HG03108 (cell line): Measurements from ENCODE around the gene PTPRD.

Source experiments
- ATAC-seq: cut with Tn5 transposase; IDR thresholded peaks from one replicate; pipeline ENCODE4 v1.9.1; 2021; ENCODE audit warnings: moderate library complexity; ENCODE audit not compliant: unreplicated experiment

Gene PTPRD

GRCh38 chr9:10272830-10273229, 340.0 kb downstream of the PTPRD start:
- ATAC-seq, result no peak

DNA sequence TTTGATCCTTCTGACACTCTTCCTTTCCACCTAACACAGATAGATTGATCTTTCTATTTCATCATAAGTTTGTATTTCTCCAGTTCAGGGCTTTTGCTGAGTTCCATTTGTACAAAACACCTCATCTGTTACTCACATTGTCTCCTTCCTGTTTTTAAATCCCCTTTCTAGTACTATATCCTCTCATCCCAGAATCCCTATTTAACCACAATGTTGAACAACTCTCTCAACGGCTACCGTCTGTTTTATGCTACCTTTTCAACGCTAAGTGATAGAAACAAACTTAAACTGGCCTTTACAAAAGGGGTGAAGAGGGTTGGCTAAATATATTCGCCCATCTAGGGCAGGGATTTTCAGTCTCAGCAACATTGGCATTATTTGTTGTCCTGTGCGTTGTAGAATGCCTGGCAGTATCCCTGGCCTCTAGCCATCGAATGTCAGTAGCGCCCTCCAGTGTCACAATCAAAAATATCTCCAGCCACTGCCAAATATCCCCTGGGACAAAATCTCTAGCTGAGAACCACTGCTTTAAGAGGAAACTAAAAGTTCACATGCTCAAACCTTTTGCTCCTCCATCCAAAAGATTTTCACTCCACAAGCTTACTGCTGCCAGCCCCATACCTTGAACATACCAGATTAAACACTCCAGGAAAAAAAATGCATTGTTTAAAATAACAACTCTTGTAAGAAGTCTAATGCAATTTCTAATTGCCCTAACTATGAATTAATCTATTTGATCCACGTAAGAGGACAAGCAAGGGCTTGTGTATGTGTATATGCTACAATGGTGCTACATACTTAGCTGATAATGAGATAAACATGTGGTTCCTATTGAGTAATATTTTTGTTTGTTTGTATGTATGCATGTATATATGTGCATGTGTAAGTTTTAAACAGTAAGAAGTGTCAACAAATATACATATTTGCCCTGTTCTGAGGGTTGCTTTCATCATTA, 344.0 kb downstream of the PTPRD start:
- ATAC-seq, result no peak

- no peak for ATAC-seq
These were observed 347.6 kb downstream of the PTPRD start for GRCh38 chr9:10265153-10265631.

DNA sequence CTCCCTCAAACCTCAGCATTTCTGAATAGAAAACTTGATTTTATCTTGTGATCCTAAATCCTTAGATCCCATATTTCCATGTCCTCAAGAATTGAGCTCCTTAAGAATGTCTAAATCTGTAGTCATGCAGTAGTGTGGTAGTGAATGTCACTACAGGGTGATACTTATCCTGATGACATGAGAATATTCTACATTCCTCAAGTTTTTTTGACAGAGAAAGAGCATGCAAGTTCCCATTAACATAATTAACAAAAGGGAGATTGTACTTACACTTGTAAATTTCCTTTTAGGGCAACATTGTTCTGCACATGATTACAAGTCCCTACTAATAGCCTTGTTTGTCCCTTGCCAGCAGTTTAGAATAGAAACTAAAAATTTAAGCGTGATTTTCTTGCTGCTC, 352.3 kb downstream of the PTPRD start:
- no peak for ATAC-seq

DNA sequence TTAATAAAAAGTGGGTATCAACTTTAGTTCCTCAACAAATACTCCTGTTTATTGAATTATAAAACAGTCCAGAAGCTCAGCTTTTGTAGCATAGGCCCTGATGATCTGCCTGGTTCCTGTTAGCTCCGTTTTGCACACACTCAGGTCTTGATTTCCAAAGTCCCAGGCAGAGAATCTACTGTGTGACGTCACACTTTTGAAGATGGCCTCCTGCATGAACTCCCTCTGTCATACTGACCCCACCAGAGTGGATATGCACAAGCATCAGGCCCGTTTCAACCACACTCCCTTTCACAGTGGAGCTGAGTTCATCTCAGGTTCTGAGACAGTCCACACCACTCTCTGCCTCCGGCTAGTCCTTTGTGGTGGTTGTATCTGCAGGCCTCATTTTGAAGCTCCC, 353.1 kb downstream of the PTPRD start:
- ATAC-seq, result no peak

DNA sequence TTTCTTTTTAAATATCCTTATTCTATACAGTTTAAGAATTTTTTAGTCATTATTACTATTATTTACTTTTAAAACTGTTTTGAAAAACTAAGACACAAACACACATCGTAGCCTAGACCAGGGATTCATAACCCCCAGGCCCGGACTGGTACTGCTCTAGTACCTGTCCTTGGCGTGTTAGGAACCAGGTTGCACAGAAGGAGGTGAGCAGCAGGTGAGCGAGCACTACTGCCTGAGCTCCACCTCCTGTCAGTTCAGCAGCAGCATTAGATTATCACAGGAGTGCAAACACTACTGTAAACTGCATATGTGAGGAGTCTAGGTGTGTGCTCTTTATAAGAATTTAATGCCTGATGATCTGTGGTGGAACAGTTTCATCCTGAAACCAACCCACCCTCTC, 357.0 kb downstream of the PTPRD start:
- no peak for ATAC-seq

DNA sequence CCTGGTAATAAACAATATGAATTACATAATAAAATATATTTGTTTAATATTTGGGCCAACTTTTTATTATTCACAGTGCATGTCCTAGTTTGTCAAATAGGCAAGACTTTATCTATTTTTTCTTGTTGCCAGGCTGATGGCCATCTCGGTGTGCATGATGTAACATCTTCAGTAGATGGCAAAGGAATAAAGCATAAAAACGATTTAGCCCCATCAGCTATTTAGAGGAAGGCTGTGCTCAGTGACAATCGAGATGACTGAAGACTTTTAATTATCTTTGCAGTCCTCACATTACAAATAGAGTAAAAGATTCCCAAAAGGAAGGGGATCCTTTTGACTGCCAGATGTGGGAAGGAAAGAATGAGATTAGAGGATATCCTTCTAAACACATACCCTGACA, 358.5 kb downstream of the PTPRD start:
- ATAC-seq, result no peak

- no peak for ATAC-seq
These were observed 359.5 kb downstream of the PTPRD start for GRCh38 chr9:10253341-10253740.

GRCh38 chr9:10252174-10252573, 360.6 kb downstream of the PTPRD start:
- ATAC-seq, result no peak

- no peak for ATAC-seq
These were observed 361.3 kb downstream of the PTPRD start for GRCh38 chr9:10251490-10251889.

DNA sequence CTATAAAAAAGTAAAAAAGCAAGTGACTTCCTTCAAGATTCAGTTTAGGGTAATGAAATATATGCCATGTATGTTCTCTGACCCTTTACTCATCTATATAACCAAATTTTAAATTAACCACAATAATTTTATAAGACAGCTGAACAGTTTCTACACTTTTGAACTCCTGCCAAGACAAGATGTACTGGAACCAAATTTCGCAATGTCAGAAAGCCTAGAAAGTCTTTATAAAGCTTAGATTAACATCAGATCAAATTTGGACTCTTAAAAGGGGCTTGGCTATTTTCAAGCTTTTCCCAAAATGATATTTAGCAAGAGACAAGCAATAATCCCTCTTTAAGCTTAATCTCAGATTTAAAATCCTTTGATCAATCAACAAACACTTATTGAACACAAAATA, 362.6 kb downstream of the PTPRD start:
- no peak for ATAC-seq

- no peak for ATAC-seq
These were observed 363.9 kb downstream of the PTPRD start for GRCh38 chr9:10248890-10249289.

DNA sequence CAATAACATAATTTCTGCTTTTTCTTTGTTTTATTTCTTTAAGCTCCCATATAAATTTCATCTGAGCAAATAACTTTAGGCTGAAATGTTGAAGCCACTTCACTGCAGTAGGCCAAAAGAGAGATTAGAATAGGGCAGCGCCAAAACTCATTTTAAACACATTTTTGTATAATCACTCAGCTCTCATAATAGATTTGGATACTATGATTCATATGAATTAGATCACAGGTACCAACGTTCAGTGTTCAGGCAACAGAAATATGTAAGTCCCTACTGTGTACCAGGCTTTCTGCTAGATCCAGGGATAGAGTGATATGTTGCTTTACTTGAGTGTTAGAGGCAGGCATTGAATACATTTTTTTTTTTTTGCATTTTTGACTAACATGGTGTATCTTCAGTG, 370.5 kb downstream of the PTPRD start:
- no peak for ATAC-seq

DNA sequence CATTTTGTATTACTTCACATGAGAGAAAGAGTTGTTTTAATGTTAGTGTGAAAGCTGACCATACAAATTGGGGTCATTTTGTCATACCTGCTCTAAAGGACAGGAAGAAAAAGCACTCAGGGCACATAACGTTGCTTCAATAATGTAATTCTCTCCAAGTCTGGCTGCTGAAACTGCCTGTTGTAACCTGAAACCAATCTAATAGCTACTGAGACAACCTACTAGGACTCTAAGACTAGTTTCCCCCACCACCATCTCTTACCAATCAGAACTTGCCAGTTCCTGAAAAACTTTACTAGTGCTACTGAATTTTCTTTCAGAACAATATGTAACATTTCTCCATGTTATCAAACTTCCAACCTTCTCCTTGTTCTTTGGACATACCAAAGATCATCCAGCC, 374.7 kb downstream of the PTPRD start:
- no peak for ATAC-seq

DNA sequence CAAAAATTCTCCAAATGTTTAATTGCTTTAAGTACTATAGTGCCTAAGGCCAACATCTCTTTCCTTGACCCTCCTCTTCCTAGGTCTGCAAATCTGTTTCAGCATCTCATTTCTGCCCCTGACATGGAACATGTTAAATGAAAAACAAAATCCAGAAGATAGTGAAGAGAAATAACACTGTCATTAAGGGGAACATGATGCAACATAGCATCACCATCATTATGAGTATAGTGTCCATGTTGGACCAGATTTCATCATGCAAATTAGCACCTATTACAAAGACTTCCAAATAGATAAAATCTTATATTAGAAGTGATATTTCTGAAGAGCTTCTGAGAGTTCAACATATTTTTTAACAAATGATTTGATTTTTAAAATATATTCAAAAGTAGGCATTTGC, 375.2 kb downstream of the PTPRD start:
- ATAC-seq, result no peak

DNA sequence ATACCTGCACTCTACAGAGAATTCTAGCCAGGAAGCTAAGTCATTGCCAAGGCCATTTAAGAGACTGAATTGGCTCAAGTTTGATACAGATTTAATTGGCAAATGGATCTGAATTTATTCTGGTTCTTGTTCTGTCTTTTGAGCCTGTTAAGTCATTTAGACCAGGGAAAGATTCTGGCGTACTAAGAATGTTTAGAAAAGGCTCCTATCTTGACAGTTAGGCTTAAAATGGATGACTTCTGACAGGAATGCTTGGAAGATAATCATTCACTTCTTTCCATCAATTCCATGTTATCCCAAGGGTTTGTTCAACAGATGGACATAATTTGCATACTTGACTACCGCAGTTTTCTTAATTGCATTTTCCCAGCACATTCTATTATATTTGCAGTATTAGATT, 376.6 kb downstream of the PTPRD start:
- no peak for ATAC-seq

GRCh38 chr9:10235376-10235775, 377.4 kb downstream of the PTPRD start:
- ATAC-seq, result no peak

GRCh38 chr9:10232352-10232930, 380.4 kb downstream of the PTPRD start:
- no peak for ATAC-seq

GRCh38 chr9:10230512-10230911, 382.3 kb downstream of the PTPRD start:
- ATAC-seq, result no peak

- no peak for ATAC-seq
These were observed 384.7 kb downstream of the PTPRD start for GRCh38 chr9:10228082-10228481.

DNA sequence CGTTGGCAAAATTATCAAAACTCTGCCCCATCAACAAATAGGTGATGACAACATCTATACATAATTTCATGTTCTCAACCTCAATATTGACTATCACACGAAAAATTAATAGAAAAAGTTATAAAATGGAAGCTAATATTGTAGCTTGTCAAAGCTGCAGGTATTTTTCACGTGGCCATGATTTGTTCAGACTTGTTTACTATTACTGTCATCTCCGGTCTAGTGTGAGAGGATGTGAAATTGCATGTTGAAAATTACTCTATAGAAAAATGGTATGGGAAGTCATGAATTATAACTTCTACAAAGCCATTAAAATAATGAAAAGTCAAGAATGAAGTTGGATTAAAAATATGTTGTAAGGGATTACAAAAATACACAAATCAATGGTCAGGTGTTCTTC, 385.8 kb downstream of the PTPRD start:
- no peak for ATAC-seq

- ATAC-seq, result no peak
These were observed 400.1 kb downstream of the PTPRD start for GRCh38 chr9:10212702-10213101.
